OCI-M1 (cell line): ENCODE data around the gene THG1L.
"Not testable (repeated sequence)": the region's sequence is repeated elsewhere in the genome, so short reads cannot be mapped to it uniquely, and the experiment has no call there.

Experiments
- DNase-seq: peaks from one replicate; lab custom pipeline; 2025; lab: John Stamatoyannopoulos, UW

The THG1L gene

DNA sequence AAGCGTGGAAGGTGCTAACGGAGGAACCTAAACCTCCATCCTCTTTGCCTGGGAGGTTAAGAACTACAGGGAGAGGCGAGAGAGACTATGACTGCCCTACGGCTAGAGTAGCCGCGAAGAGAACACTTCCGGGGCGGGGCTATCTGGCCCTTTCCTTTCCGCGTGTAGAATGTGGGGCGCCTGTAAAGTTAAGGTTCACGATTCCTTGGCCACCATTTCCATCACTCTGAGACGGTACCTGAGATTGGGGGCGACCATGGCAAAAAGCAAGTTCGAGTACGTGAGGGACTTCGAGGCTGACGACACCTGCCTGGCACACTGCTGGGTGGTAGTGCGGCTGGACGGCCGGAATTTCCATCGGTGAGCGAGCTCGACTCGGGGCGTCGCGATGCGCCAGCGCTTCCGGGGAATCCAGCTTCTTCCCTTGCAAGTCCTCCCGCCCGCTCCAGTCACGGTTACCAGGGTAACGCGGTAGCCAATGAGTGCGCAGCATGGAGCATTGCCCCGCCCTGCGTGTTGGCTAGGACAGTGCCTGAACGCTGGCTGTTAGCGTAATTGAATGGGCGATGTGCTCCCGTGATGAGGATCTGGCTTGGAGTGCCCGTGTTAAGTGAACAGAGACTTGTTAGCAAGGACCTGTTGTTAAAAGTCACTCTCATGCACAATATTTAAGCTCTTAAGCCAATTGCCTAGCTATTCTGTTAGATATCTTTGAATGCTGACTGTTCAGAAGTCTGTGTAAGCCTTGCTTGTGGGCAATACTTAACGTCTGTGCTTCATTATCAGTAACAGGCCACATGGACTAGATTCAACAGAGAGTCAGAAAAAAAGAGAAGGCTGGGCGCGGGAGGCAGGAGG lies at the start of gene THG1L:
THG1L (plus strand) TSS at position 149 of the 858 bp plus-strand sequence; CDS start at position 170, 21 bp downstream.
- peak; percentile 98 for DNase-seq

- no peak for DNase-seq
These were observed 49.0 kb upstream of the THG1L start for GRCh38 chr5:157682257-157682656.

DNA sequence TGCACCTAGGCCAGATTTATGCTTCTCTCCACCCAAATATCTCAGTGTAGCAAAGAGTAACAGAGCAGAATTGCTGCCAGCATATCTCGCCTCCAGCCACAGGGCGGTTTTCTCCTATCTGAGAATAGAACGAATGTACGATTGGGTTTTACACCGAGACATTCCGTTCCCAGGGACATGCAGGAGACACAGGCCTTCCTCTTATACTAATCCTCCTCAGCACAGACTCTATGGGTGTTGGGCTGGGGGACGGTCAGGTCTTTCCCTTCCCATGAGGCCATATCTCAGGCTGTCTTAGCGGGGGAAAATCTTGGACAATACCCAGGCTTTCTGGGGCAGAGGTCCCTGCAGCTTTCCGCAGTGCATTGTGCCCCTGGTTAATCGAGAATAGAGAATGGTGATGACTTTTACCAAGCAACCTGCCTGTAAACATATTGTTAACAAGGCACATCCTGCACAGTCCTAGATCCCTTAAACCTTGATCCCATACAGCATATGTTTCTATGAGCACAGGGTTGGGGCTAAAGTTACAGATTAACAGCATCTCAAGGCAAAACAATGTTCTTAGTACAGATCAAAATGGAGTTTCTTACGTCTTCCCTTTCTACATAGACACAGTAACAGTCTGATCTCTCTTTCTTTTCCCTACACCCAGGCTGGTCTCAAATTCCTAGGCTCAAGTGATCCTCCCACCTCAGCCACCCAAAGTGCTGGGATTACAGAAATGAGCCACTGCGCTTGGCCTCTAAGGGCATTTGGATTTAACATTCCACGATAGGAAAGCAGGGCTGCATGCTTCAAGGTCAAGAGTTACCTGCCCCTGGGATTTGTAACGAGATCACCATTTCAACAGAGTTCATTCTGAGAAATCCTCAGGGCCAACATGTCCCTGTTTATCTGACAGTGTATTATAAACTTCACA lies 44.7 kb upstream of the THG1L start:
- DNase-seq = not testable (repeated sequence)

GRCh38 chr5:157687198-157687554 lies 44.0 kb upstream of the THG1L start:
- no peak for DNase-seq

DNA sequence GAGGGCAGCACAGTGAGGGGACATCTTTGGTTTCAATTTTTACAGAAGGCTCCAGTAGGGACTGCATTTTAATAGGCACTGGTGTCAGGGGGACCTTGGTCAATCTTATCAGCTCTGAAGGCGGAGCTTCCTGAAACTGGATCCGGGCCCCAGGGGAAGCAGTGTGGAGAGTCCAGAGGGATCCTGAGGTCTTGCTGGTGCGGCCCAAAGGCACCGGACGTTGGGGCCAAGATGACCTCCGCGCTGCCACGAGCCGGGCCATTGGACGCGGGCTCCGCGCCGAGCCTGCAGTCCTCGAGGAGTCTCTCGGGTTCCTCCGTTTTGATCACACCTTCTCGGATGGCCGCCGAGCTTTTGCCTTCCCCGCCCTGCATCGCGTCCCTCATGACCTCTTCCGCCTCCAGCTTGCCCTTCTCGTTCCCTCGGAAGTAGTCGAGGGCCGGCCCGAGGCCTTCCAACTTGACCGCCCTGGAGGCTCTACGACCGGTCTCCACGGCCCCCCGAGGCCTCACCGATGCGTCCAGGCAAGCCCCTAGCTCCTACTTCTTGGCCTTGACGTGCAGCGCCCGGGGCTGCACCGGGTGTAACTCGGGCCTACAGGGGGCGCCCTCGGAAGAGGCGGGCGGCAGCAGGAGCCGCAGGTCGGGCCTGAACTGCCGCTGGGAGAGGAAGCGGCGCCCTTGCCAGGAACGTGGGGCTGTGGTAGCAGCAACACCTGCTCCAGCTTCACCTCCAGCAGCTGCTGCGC lies 41.1 kb upstream of the THG1L start:
- DNase-seq = no peak

DNA sequence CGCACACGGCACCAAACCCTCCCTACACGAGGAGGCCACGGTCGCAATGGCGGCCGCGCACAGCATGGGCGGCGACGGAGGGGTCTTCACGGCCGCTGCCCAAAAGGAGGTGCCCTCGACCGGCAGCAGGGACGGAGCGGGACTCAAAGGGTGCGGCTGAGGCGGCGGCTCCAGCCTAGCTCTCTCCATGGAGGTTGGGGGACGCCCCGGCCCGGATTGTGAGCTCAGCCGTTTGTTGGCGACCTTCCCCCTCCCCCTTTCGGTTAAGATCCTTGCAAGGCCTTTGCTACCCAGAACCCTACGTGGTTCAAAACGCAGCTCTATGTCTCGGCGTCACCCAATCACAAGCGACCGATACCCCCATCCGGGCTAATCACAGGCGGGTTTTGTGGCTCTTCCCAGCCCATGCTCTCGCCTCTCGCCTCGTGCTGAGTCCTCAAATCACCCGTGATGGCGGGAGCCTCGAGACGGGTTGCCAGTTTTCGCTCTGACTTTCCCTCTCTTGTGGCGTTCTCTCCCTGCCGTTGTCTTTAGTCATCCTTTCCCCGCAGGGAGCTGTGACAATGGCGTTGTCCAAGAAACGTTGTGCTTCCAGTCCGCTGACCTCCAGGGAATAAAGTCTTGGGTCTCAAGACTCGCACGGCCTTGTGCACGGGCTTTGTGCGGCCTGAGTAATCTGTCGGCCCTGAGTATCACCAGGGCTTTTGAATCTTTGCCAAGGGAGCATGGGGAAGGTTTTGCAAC lies 40.4 kb upstream of the THG1L start:
- no peak for DNase-seq

DNA sequence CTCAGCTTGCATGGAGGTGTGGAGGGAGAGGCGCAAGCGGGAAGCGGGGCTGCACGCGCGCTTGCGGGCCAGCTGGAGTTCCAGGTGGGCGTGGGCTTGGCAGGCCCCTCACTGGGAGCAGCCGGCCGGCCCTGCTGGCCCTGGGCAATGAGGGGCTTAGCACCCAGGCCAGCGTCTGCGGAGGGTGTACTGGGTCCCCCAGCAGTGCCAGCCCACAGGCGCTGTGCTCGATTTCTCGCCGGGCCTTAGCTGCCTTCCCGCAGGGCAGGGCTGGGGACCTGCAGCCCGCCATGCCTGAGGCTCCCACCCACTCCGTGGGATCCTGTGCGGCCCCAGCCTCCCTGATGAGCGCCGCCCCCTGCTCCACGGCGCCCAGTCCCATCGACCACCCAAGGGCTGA lies 37.4 kb upstream of the THG1L start:
- not testable (repeated sequence) for DNase-seq

DNA sequence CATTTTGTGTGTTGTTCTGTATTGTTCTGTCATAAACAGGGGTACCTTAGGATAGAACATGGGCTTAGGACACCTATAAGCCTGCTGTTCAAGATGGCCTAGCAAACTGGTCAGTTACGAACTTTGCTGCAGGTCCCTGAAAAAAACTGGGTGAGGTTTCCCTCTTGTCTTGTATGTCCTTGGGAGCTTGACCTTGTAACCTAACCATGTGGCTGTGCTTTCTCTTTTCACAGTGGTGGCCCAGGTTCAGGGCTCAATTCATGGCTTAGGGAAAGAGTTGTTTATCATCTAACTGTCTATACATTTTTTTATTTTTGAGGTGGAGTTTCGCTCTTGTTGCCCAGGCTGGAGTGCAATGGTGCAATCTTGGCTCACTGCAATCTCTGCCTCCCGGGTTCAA lies 35.1 kb upstream of the THG1L start:
- not testable (repeated sequence) for DNase-seq

- DNase-seq = not testable (repeated sequence)
These were observed 32.5 kb upstream of the THG1L start for GRCh38 chr5:157698674-157699073.

DNA sequence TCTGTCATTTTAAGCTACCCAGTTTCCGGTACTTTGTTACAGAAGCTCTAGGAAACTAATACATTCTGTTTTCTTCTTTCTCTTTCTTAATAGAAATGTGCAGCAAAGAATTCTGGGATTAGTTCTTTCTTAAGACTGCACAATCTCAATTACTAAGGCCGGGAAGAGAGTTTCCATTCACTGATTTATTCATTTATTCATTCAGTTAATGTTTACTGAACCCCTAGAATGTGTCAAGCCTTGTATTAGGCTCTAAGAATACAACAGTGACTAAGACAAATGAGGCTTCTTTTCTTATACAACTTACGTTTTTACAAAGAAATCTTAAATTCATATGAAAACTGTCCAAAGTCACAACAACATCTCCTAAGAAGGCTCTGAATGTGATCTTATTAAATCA lies 27.5 kb upstream of the THG1L start:
- DNase-seq = no peak

DNA sequence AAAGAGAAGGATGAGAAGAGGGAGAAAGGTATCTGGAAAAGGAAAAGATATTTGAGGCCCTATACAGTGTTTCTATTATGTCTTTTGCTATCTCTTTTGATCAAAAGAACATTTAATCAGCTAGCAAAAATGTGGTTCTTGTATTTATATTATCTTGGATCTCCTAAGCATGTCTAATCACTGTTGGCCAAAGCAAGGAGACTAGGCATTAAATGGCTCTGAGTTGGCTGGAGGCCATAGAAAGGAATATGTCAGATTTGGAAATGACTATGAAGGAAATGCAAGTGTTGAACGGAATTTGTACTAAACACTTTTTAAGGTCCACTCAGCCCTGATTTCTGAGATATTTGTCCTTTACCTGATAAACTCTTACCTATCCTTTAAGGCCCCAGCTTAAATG lies 22.4 kb upstream of the THG1L start:
- no peak for DNase-seq

GRCh38 chr5:157709346-157709745 lies 21.9 kb upstream of the THG1L start:
- DNase-seq = no peak

GRCh38 chr5:157710431-157710830 lies 20.8 kb upstream of the THG1L start:
- no peak for DNase-seq

DNA sequence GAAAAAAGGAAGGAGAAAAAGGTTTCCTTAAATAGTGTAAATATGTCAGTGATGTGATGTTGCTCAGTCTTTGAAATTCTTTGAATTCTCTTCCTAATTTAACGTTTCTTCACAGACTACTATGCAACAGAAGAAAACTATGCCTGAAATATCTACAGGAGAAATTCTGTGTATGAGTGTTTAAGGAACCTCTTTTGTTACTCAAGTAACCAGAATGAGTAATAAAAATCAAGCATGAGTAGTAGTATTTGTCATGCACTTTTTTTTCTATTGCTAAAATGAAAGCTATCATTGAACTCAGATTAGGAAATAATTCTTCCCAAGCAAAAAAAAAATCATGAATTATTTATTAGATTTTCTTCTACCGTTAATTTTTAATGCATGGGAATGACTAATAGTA lies 20.3 kb upstream of the THG1L start:
- DNase-seq = no peak

DNA sequence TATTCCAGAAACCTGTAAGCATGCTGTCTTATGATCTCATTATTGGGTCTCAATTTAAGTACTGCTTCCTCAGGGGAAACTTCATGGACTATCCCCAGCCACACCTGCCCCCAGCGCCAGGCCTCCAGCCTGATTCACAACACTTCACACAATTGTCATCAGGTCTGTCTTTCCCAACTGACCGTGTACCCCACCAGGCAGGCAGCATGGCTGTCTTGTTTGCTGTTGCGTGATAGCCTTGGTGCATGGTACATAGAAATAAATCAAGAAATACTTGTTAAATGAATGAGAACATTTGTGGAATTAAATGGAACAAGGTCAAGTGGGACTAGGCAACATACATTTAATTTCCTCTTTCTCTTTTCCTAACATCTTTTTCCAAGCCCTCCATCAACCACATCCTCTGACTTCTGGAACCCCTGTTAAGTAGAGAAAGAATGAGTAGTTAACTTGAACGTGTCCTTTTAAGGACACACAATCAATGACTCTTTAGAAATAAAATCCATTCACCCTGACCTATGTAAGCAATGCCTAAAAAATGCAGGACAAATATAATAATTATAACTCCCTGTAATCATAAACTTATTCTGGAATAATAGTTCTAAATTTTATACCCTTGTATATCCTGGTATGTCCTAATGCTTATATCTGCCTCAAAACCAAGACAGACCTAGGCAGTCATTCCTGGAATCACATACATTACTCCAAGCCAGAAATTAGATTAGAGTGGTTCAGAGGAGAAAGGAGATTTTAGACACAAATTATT lies 17.2 kb upstream of the THG1L start:
- DNase-seq = no peak

- no peak for DNase-seq
These were observed 16.7 kb upstream of the THG1L start for GRCh38 chr5:157714596-157714864.

- DNase-seq = peak; percentile 75
These were observed 12.7 kb upstream of the THG1L start for GRCh38 chr5:157718519-157718918.

GRCh38 chr5:157719245-157719644 lies 12.0 kb upstream of the THG1L start:
- no peak for DNase-seq

GRCh38 chr5:157721159-157721558 lies 10.1 kb upstream of the THG1L start:
- DNase-seq = no peak

- DNase-seq = not testable (repeated sequence)
These were observed 8.3 kb upstream of the THG1L start for GRCh38 chr5:157722895-157723294.

GRCh38 chr5:157726607-157727006 lies 4.6 kb upstream of the THG1L start:
- DNase-seq = not testable (repeated sequence)
